Upper lobe of left lung (tissue), 6 donors: ENCODE measurements around the gene ZNF366. TPM values are rescaled to one million over a fixed set of nuclear protein-coding genes. Genes with fewer than 3 reads are reported as not detected.
A peak's percentile ranks its signal among the peaks of the same experiment; 100 is the strongest.

ENCODE experiments used
- ATAC-seq, 2 donors: fragments of 200-7000 bp; cut with Tn5 transposase; one replicate each; pipeline ENCODE4 v1.9.1; 2022; ENCODE audit warnings: mild to moderate bottlenecking in 2 of 2, moderate library complexity in 2 of 2; ENCODE audit not compliant: low FRiP score in 2 of 2
- DNase-seq, 2 donors: peaks; one replicate each; pipeline ENCODE4 v3.0.0-alpha.2; 2019 to 2020
- H3K27ac ChIP-seq, 4 donors: fragments of 200-600 bp; sonication (generic); one replicate each; pipeline ENCODE4 v1.5.1; 2016 to 2019
- H3K27me3 ChIP-seq, 4 donors: fragments of 200-600 bp; sonication (generic); one replicate each; pipeline ENCODE4 v1.5.1; 2017 to 2019
- H3K36me3 ChIP-seq, 4 donors: fragments of 200-600 bp; sonication (generic); one replicate each; pipeline ENCODE4 v1.5.1; 2016 to 2019
- H3K4me1 ChIP-seq, 4 donors: fragments of 200-600 bp; sonication (generic); one replicate each; pipeline ENCODE4 v1.5.1; 2018 to 2019
- H3K4me3 ChIP-seq, 4 donors: fragments of 200-600 bp; sonication (generic); one replicate each; pipeline ENCODE4 v1.5.1; 2017 to 2019; ENCODE audit warnings: mild to moderate bottlenecking in 2 of 4, moderate library complexity in 1 of 4
- H3K9me3 ChIP-seq, 4 donors: fragments of 200-600 bp; sonication (generic); one replicate each; pipeline ENCODE4 v1.5.1; 2018 to 2019
- CTCF ChIP-seq, 6 experiments: fragments of 450-650 bp in 4 of 6; fragments of 200-600 bp in 2 of 6; sonication (generic) in 2 of 6; IDR thresholded peaks; one replicate each; pipeline ENCODE4 v1.5.1; 2016 to 2019; ENCODE audit warnings: antibody characterized with exemption in 6 of 6
- EP300 ChIP-seq, 4 donors: sonication (generic); formaldehyde crosslinking; IDR thresholded peaks; one replicate each; pipeline ENCODE4 v1.5.1; 2017; ENCODE audit warnings: antibody characterized with exemption in 4 of 4, control low read depth in 2 of 4
- POLR2A ChIP-seq, 4 donors: fragments of 450-650 bp; IDR thresholded peaks; one replicate each; pipeline ENCODE4 v1.5.1; 2016 to 2017; ENCODE audit warnings: antibody characterized with exemption in 4 of 4, mild to moderate bottlenecking in 2 of 4
- POLR2AphosphoS5 ChIP-seq, 2 donors: sonication (generic); formaldehyde crosslinking; IDR thresholded peaks; one replicate each; pipeline ENCODE4 v1.5.1; 2017; ENCODE audit warnings: antibody characterized with exemption in 2 of 2
- WGBS, 2 donors: methylation state at CpG; one replicate each; pipeline ENCODE4 v1.1.5; 2017 to 2018; 5-methylcytosine and 5-hydroxymethylcytosine counted together
- total RNA-seq, 6 donors: library from RNA; depleted of rRNA in 4 of 6; stranded (reverse); fragments of >200 nt in 4 of 6; gene quantifications; one replicate each; pipeline versions ENCODE4 v1.1.0 to v1.2.1, GENCODE V29; 2016 to 2021
- donor health status: DM: no; HTN: no; CAD: no; lungs with moderate emphysema.
- donor health status: DM: no; HTN: yes; CAD: no; lungs with severe emphysema.

Gene ZNF366
- total RNA-seq, 6 donors from 2014 or later = 3.1 to 12.4 (median 6.3) TPM

GRCh38 chr5:72433522-72433921 is 73.7 kb downstream of the ZNF366 start:
- WGBS, 2 donors = 25 to 33% methylated on average over 1 of the region's 1 CpG
- Histone ChIP-seq H3K4me1 (peaks cover 9 to 20% (median 16%) of the 10 kb centered on the region in 4 donors), H3K27ac (peak overlapping the region in 2 of 4 donors; percentile 55 to 58)

GRCh38 chr5:72428669-72429068 is 78.5 kb downstream of the ZNF366 start:
- H3K4me3 ChIP-seq = no peak overlapping the region
- peaks cover 2 to 13% (median 11%) of the 10 kb centered on the region in 4 donors for H3K4me1 ChIP-seq
- no peak for TF ChIP-seq EP300 (IDR thresholded peaks at IDR 0.05)
- TF ChIP-seq POLR2A (IDR thresholded peaks at IDR 0.05) = no peak
- TF ChIP-seq POLR2AphosphoS5 (IDR thresholded peaks at IDR 0.05) = no peak
- no peak for TF ChIP-seq CTCF (IDR thresholded peaks at IDR 0.05)
- 65 to 85% methylated on average over 1 of the region's 1 CpG for WGBS, 2 donors
- no peak for ATAC-seq
- DNase-seq = no peak
- no peak overlapping the region for H3K27ac ChIP-seq
- H3K36me3 ChIP-seq = no peaks in the 10 kb centered on the region
- no peaks in the 10 kb centered on the region for H3K9me3 ChIP-seq
- no peaks in the 10 kb centered on the region for H3K27me3 ChIP-seq

More at GRCh38 chr5:72433522-72433921, 73.7 kb downstream of the ZNF366 start:
- Histone ChIP-seq H3K4me3 (no peak overlapping the region), H3K27me3 (no peaks in the 10 kb centered on the region), H3K9me3 (no peaks in the 10 kb centered on the region), H3K36me3 (no peaks in the 10 kb centered on the region)
- DNase-seq = no peak
- peak in 1 of 2 donors; percentile 11 for ATAC-seq
- TF ChIP-seq POLR2A (IDR thresholded peaks at IDR 0.05) (no peak), POLR2AphosphoS5 (IDR thresholded peaks at IDR 0.05) (no peak), CTCF (IDR thresholded peaks at IDR 0.05) (no peak), EP300 (IDR thresholded peaks at IDR 0.05) (no peak)

GRCh38 chr5:72427488-72428437 is 79.4 kb downstream of the ZNF366 start:
- H3K9me3 ChIP-seq = no peaks in the 10 kb centered on the region
- peaks cover 0 to 7% (median 3%) of the 10 kb centered on the region in 4 donors for H3K4me1 ChIP-seq
- TF ChIP-seq EP300 (IDR thresholded peaks at IDR 0.05) (no peak), POLR2A (IDR thresholded peaks at IDR 0.05) (no peak), POLR2AphosphoS5 (IDR thresholded peaks at IDR 0.05) (no peak), CTCF (IDR thresholded peaks at IDR 0.05) (no peak)
- DNase-seq = no peak
- no peak overlapping the region for H3K4me3 ChIP-seq
- H3K36me3 ChIP-seq = no peaks in the 10 kb centered on the region
- 44 to 58% methylated on average over 6 of the region's 6 CpGs for WGBS, 2 donors
- ATAC-seq = peak in 1 of 2 donors; percentile 55
- no peaks in the 10 kb centered on the region for H3K27me3 ChIP-seq
- H3K27ac ChIP-seq = no peak overlapping the region

- Histone ChIP-seq H3K36me3 (no peaks in the 10 kb centered on the region), H3K9me3 (no peaks in the 10 kb centered on the region), H3K4me3 (no peak overlapping the region), H3K4me1 (peaks cover 0 to 7% (median 2%) of the 10 kb centered on the region in 4 donors), H3K27me3 (no peaks in the 10 kb centered on the region), H3K27ac (no peak overlapping the region)
- 78% methylated on average over 2 of the region's 2 CpGs for WGBS, 2 donors
- ATAC-seq (no peak), DNase-seq (no peak)
- TF ChIP-seq EP300 (IDR thresholded peaks at IDR 0.05) = no peak
These were observed 80.2 kb downstream of the ZNF366 start for GRCh38 chr5:72427016-72427415.

GRCh38 chr5:72426019-72426418 is 81.2 kb downstream of the ZNF366 start:
- Histone ChIP-seq H3K36me3 (no peaks in the 10 kb centered on the region), H3K27ac (no peak overlapping the region), H3K4me3 (no peak overlapping the region), H3K9me3 (no peaks in the 10 kb centered on the region), H3K4me1 (peaks cover 0 to 7% (median 2%) of the 10 kb centered on the region in 4 donors), H3K27me3 (no peaks in the 10 kb centered on the region)
- ATAC-seq (no peak), DNase-seq (no peak)
- TF ChIP-seq CTCF (IDR thresholded peaks at IDR 0.05) (no peak), POLR2A (IDR thresholded peaks at IDR 0.05) (no peak), POLR2AphosphoS5 (IDR thresholded peaks at IDR 0.05) (no peak), EP300 (IDR thresholded peaks at IDR 0.05) (no peak)
